Stimulated activated CD4-positive, alpha-beta T cell treated with anti-CD3 and anti-CD28 coated beads, Interleukin-1b, Interleukin-23, amount 100 ng/mL, for 48 hours (primary cell): ENCODE data around the gene BCKDK.
"Not testable (repeated sequence)": the region's sequence is repeated elsewhere in the genome, so short reads cannot be mapped to it uniquely, and the experiment has no call there.

Experiments used
- DNase-seq: peaks from one replicate; pipeline ENCODE4 v3.0.0-alpha.2; 2020

The BCKDK gene

DNA sequence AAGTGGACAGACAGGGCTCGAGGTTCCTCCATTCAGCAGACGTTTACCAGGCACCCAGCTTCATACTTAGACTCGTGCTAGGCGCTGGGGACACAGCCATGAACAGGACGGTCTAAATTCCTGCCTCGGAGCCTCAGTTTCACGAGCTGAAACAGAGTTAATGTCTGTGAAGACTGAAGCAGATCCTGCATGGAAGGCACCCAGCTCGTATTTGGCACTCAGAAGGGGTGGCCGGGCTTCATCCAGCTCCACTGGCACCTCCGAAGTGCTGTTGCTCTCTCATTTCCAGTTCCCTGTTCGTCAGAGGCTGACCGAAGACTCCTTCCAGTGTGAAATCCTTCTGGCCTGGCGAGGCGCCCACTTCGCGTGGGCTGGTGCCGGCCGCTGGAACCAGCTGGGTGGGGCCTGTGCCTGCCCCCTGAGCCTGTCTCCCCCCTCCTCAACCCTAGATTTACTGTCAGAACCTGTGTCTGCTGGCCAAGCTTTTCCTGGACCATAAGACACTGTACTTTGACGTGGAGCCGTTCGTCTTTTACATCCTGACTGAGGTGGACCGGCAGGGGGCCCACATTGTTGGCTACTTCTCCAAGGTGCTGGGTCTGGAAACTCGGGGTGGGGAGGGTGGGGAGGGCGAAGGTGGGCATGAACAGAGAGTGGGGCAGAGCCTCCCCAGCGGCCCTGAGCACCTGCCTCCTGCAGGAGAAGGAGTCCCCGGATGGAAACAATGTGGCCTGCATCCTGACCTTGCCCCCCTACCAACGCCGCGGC lies 21.6 kb downstream of the BCKDK start:
- no peak for DNase-seq

DNA sequence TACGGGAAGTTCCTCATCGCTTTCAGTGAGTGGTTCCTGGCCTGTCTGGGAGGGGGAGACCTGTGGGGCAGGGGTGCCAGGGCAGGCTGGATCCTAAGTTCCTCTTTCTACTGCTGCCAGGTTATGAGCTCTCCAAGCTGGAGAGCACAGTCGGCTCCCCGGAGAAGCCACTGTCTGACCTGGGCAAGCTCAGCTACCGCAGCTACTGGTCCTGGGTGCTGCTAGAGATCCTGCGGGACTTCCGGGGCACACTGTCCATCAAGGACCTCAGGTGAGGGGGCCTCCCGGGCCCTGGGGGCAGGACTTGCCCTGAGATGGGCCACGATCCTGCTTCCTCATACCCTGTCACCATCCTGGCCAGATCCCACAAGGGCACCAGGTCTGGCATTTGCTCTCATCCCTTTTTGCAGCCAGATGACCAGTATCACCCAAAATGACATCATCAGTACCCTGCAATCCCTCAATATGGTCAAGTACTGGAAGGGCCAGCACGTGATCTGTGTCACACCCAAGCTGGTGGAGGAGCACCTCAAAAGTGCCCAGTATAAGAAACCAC lies 22.2 kb downstream of the BCKDK start:
- no peak for DNase-seq

DNA sequence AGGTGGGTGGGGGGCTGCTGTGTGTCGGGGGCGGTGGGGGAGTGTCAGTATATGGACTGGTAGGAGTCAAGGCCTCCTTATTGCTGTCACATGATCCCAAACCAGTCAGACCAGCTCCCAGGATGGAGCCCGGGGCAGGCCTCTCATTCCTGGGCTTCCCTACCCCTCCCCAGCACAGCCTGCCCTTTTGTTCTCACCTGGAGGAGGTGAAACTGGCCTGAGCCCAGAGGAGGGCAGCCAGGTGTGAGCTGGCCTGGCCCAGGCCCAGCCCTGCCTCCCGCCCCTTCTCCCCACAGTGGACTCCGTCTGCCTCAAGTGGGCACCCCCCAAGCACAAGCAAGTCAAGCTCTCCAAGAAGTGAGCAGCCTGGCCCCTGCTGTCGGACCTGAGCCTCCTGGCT lies 22.7 kb downstream of the BCKDK start:
- DNase-seq, result no peak

DNA sequence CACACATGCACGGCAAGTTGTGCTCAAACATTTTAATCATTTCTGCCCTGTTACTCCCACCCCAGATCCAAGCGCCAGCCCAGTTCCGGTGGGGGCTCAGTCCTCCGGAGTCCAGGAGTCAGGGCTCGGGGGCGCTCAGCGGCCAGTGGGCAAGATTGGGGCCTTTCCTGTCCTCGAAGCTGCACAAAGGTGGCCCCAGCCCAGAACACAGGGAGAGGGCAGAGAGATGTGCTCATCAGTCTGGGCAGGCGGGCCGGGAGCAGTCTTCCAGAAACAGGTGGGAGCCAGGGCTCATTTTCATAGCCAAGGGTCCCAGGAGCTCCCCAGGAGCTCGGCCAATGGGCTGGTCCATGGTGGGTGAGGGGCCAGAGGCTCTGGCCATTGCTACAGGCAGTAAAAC lies 23.2 kb downstream of the BCKDK start:
- no peak for DNase-seq

DNA sequence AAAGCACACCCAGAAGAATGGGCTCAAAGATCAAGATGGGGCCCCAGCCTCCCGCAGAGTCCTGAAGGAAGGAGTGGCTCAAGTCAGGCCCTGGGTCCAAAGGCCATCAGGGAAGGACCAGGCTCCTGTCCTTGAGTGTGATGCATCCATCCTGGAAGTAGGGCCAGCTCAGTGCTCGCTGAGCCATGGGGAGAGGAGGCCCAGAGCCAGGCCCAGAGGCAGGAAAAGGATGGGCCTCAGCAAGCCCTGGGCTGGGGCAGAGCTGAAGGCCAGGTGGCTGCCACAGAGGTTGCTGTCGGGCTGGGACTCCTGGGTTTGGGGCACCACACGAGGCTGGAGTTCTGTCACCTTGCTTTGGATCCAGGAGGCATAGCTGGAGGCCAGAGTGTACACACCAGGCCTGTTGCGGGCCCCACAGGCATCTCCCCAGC lies 23.7 kb downstream of the BCKDK start:
- no peak for DNase-seq

DNA sequence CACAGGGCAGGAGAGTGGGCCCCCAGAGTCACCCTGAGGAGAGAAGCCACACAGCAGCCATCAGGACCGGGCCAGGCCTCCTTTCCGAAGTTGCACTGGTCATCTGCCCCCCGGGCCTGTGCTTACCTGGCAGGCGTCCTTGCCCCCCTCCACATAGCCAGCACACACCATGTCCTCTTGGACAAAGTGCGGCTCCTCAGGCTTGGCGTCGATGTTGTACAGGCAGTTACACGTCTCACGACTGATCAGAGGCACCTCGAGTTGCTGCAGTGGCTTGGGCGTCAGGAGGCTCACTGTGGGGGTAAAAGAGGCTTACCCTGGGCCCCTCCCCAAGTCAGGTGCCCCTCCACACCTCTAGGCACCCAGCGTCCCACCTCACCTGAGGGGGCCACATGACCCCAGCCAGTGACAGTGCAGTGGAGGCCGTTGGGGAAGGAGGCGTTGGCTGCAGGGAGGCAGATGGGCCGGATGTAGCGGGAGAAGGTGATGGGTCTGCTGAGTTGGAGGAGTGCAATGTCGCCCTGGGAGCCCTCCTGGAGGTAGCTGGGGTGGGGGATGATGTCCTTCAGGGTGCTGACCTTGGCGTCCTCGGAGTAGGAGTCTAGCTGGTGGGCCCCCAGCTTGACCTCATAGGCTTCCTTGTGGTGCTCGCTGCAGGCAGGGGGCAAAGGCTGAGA lies 24.3 kb downstream of the BCKDK start:
- DNase-seq, result no peak

DNA sequence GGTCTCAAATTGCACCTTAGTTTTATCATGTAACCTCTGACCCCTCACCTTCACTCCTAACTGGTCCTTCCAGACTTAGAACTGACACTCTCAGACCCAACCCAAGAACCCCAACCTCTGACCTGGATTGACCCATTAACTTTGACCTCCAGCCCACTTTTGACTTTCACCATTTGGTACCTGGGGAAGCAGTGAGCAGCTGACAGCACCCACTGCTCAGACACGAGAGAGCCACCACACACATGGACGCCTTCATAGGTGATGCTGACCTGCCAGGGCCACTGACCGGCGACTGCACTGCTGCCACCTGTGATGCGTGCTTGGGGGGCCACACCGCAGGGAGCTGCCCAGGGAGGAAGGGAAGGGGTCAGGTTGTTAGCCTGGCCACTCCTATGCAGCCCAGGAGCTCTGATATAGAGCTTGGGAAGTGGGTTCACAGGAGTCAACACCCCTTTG lies 24.9 kb downstream of the BCKDK start:
- no peak for DNase-seq

DNA sequence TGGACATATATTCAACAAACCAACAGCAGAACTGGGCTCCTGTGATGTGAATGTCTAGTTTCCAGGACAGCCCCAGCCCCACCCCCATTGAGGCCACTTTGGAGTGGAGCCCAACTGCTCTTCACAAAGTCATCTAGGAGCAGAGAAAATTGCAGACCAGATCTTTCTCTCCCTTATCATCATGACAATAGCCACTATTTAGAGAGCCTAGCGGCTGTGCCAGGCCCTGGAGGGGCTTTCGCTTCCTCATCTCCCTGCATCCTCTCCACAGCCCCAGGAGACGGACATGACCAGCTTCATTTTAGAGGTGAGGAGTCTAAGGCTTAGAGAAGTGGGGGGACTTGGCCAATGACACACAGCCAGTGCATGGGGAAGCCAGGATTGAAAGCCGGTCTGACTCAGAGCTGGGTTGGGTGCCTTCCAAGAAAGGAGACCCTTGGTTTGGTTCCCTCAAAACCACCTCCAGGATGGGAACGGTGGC lies 25.9 kb downstream of the BCKDK start:
- DNase-seq, result no peak

DNA sequence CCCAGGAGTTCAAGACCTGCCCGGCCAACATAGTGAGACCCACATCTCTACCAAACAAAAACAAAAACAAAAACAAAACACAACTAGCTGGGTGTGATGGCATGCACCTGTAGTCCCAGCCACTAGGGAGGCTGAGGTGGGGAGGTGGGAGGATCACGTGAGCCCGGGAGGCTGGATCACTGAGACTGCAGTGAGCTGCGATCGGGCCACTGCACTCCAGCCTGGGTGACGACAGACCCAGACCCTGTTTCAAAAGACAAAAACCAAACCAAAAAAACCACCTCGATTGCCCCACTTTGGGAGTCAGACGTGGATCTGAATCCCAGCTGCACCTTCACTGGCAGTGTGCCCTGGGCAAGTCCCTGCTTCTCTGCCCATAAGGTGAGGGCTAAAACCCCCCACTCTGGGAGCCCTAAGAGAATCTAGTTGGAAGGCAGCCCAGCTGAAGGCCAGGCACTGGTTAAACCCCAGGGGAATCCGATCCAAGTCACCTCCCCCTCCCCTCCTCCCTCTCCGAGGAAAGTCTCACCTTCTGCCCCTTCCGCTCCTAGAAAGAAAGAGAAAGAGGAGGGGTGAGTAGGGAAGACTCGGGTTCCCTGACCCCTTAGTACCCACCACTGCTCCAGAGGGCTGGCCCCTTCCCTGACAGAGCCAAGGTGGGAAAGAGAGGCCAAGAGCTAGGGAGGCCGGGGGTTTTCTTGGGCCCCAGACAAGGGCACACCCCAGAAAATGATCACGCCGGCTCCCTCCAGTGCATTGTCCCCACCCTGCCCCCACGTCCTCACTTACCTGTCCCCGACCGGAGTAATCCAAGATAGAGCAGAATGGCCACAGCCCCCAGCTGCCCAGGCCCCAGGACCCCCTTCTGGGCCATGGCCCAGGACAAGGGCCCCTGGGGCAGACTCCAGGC lies 26.7 kb downstream of the BCKDK start:
- DNase-seq, result no peak

DNA sequence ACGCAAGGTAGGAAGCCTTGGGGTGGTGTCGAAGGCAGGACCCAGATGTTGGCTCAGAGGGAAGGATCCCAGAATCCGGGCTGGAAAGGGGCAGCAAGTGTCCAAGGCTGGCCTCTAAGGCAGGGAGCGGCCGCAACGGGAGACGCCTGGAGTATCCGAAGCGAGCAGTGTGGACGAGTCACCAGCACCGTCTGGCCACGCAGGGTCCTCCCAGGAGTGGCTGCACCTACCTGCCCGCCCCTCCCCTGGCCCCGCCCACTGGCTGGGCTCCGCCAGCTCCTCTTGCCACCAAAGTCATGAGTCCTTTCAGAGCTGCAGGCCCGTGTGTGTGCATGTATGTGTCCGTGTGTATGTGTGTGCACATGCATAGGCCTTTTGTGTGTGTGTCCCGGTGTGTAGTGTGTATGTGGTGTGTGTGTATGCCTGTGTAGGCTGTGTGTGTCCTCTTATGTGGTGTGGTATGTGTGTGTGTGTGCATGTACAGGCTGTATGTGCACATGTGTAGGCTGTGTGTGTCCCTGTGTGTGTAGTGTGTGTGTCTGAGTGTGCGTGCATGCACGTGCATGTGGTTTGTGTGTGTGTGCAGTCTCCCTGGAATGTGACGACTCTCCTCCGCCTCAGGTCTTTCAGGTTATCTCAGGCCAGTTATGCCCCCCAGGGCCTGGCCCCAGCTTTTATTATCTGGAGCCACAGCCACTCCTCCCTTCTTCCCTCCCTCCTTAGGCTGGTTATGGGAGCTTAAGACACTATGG lies 27.5 kb downstream of the BCKDK start, which contains the start of gene PRSS8:
Gene PRSS8 (minus strand): TSS at position 193 of the 752 bp plus-strand sequence. CDS start 229 bp downstream, outside the sequence.
- no peak for DNase-seq

DNA sequence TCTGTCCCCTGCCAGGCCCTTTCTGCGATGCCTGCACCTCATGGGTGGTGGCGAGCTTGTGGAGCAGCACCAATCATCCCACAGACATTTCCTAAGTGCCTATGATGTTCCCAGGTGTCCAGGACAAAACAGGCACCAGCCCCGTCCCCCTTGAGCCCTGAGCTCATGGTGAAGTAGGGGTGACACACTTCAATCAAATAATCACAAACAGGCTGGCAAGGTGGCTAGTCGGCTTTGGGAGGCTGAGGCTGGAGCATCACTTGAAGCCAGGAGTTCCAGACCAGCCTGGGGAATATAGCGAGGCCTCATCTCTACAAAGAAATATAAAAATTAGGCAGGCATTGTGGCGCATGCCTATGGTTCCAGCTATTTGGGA lies 28.1 kb downstream of the BCKDK start:
- no peak for DNase-seq

DNA sequence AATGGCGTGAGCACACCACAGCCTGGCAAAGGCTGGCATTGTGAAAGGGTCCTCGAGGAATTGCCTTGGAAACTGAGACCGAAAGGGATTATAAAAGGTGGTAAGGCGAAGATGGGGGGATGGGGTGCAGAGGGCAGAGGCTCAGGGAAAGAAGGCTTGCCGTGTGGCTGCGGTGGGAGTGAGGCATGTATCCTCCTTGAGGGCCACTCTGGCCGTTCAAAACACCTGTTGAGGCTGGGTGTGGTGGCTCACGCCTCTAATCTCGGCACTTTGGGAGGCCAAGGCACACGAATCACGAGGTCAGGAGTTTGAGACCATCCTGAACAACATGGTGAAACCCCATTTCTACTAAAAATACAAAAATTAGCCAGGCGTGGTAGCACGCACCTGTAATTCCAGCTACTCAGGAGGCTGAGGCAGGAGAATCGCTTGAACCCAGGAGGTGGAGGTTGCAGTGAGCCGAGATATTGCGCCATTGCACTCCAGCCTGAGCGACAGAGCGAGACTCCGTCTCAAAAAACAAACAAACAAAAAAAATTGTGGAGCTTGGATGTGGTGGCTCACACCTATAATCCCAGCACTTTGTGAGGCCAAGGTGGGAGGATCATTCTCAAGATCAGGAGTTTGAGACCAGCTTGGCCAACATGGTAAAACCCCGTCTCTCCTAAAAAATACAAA lies 28.8 kb downstream of the BCKDK start:
- not testable (repeated sequence) for DNase-seq

DNA sequence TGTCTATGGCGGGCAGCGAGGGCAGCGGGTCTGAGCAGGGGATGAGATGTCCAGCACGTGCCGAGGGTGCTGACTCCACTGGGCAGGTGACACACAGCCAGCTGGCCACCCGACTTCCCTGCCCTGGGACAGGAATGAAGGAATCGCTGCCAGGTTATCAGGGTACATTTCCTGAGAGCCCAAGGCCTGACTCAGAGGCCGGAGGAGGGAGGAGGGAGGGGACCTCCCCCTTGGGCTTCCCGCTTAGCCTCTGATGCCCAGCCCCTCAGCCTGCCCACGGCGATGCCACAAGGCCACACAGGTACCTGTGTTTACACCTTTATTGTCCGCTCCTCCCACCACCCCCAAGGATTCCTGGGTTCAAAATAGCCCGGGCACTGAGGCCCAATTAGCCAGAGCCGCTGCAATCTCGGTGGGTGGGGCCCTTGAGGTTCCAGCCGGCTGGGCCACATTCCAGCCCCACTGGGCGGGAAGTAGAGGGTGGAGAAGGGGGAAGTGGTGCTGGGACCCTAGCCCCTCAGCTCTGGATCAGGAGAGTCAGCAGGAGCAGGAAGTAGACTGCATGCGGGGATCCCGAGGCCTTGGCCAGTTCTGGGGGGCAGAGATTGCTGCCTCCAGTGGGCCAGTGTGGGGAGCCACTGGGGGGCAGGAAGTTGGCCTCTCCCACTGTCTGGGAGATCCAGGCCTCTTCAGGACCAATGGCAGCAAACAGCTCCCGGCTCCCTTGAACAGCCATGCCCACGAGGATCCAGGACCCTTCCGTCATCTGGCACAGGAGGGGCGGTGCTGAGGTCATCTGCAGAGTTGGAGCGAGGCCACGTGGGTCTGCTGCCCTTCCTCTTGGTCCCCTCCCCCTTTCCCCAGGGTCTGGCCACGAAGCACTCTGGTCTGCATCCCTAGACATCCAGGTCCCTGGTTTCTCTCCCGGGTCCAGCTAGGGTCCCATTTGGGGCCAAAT lies 30.7 kb downstream of the BCKDK start:
- no peak for DNase-seq

DNA sequence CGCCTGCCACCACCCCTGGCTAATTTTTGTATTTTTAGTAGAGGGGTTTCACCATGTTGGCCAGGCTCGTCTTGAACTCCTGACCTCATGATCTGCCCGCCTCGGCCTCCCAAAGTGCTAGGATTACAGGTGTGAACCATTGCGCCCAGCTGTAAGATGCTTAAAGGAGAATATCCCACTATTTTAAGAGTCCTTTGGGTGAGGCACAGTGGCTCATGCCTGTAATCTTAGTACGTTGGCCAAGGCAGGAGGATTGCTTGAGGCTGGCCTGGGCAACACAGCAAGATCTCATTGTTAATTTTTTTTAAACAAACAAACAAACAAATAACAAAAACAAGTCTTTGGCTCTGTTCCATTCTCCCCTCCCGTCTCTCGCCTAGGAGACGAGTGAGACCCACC lies 32.9 kb downstream of the BCKDK start:
- not testable (repeated sequence) for DNase-seq

DNA sequence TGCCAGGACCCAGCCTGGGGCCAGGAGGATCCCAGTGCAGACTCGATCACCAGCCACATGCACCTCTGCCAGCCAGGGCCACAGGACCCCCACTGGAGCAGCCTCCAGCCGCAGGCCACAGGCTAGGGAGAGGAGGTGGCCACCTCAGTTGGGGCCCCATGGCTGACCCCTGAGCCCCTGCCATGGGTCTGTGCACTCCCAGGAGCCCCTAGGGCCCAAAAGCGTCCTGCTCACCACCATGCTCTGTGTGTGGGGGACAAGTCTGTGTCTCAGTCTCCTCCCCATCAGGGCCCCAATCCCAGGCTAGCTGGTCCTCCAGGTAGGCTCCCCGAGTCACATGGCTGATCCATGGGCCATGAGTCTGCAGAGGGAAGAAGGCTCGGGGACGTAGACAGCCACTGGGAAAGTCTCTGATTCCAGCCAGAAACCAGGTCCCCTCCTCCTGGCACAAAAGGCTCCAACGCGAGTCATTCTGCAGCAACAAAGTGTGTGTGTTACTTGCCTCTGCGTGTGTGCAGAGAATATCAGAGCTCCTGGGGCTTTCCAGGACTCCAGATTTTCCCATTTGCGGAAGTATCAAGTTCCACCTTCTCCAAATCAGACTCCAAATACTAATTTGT lies 33.4 kb downstream of the BCKDK start:
- no peak for DNase-seq

DNA sequence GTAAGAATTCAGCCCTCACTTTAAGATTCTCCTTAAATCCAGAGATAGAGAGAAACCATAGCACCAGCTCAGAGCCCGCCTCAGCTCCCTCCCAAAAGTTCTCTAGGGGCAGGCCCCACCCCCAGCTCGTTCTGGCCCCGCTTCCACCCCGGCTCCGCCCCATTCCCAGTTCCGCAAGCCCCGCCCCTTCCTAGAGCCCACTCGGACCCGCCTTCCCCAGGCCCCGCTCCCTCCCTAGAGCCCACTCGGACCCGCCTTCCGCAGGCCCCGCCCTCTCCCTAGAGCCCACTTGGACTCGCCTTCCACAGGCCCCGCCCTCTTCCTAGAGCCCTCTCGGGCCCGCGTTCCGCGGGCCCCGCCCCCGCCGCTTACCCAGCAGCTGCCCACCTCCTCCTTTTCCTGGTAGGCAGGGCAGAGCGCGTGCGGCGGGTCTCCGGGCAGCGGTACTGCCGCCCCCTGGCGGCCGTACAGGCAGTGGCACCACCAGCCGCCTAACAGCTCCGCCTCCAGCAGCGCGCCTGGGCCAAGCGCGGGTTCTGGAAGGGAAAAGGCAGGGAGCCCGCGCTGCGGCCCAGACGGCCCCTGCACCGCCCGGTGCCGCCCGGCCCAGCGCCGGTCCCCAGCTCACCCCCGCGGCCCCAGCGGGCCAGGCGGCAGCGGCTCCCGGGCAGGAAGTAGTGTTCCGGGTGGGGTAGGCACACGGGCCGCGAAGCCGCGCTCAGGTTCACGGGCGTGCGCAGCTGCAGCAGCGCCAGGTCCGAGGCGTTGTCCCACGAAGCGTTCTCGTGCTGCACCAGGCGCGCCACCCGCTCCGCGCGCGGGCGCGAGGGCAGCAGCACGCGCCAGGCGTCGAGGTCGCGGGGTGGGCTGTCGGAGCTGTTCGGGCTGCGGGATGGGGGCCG lies 34.2 kb downstream of the BCKDK start:
- peak; percentile 99 for DNase-seq

DNA sequence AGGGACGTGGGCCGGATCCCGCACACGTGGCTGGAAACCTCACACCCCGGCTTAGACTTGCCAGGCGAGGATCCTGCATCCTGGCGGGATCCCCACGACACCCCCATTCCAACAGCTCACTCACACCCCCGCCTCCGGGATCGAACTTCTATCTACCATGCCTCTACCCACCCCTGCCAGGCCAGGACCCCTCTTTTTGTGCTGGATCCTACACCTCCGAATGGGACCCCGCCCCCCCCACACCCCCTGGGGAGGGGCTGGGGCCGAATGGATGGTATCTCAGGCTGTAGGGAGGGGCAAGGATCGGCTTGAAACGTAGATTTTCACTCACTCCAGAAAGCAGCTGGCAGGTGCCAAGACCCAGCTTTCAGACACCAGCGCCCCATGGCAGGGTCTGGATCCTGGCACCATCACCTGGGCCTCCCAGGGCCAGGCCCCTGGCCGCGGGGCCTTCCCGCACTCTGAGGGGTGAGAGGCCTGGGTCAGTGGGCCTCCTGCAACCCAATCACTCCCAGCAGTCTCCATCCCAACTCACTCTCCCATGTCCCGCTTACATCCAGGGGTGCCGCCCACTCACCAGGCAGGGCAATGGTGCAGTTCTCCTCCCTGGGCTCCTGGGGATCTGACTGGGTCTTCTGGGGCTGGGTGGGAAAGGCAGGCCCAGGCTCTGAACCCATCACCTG lies 35.0 kb downstream of the BCKDK start:
- no peak for DNase-seq

DNA sequence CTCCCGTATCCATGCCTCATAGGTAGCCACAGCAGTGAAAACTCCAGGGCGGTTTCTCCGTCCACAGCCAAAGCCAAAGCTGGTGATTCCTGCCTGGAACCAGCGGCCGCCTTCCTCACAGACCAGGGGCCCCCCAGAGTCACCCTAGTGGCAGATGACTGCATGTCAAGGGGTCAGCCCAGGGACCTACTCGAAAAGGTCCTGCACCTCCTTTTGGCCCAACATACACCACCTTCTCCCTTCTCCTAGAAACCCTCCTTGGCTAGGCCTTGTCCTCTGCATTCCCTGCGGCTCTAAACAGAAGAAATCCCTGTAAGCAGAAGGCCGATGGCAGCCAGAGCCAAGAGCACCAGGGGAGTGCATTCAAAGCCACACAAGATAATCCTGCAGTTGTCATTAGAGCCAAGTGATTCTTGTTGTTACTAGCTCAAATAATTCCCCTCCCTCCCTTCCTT lies 35.5 kb downstream of the BCKDK start:
- no peak for DNase-seq
